AG08396 (cell line): ENCODE measurements around the gene TDP1.
"Not testable (repeated sequence)": the region's sequence is repeated elsewhere in the genome, so short reads cannot be mapped to it uniquely, and the experiment has no call there.

ENCODE experiments used
- DNase-seq: peaks from one replicate; pipeline ENCODE4 v3.0.0; 2012; ENCODE audit warnings: low spot score, mixed read lengths

The TDP1 gene

DNA sequence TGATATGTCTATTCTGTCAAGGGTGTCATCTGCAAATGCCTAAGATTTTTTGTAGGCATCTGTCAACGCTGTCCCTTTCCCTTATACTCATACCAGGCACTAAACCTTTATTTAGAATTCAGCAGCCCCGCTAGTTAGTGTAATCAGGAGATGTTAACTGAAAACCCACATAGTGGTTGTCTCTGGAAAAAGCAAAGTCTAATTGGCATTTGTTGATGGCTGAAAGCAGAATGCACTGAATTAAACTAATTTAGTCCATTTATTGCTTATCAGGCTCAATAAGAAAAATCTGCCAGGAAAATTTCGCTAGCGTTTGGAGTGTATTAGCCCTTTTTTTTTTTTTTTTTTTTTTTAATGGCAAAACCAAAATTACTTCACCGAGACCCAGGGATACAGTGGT, 34.5 kb downstream of the TDP1 start:
- DNase-seq, result no peak

DNA sequence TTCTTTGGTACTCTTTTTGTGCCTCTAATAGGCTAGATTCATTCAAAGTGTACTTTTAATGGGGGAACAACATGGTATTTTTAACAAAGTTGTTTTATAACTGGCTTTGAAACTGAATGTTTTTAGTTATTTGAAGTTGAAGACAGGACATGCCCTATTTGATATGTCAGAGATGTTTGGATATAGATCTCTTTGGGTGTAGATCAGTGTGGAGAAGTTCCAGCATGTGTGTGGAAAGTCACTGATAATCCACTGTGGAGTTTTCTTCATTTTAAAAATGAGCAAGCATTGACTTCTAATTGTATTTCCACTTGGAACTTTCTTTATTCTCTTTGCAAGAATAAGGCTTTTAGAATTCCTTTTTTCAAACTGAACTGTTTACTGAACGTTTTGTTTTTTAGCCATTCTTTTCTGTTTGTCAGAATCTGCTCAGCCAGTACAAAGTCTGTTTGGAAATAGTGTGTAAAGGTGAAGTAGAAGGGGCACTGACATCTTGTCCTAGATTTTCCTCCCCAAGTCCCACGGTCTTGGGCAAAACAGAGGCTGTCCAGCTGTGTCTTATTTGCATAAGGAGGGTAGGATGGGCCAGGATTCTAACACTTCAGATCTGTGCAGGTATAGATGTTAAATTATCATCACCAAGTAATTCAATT, 35.0 kb downstream of the TDP1 start:
- DNase-seq, result no peak

DNA sequence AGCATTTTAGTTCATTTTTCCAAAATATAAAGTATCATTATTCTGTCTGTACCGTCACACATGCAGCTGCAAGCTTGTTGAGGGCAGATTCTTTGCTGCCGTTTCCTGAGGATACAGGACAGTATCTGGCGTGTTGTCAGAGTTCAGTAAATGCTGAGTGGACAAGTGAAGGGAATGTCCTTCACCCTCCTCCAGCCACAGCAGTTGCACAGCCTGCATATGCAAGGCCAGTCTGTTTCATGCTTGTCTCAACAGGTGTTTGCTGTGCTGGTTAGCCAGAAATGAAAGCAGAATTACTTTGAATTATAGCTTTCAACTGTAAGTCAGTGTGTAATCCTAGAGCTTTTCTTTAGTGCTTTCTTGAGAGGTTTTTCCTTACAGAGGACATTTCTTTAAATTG, 36.5 kb downstream of the TDP1 start:
- DNase-seq, result no peak

DNA sequence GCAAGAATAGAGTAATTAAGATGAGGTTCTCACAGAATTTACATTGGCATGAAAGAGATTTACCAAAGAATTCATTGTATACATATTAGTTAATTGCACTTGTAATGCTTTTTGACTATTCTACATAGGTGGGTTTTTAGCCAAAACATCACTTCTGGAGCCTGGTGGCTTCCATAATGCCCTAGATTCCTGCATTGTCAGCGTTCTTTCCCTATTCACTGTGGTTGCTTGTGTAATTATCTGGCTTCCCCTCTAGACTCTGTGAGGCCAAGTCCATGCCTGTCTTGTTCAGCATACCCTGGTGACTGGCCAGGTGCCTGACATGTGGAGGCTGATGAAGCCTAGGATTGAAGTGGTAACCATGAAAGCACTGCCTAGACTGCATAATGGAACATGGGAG, 41.2 kb downstream of the TDP1 start:
- DNase-seq, result no peak

DNA sequence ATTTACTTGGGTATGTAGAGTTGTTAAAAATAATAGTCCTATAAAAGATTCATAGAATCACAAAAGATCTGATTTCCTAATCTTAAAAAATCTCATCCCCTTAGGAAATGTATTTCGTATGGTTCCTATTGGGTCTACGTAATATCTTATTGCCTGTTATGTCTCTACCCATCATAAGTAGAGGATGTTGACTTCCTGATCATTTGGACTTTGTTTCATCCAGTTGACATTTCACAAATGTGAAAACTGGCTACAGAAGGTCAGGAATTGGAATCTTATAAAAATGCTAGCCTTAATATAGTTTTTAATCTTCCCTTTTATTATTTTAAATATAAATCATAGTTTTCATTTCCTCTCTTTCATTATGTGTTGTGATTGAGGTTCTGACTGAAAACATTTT, 45.2 kb downstream of the TDP1 start:
- no peak for DNase-seq

DNA sequence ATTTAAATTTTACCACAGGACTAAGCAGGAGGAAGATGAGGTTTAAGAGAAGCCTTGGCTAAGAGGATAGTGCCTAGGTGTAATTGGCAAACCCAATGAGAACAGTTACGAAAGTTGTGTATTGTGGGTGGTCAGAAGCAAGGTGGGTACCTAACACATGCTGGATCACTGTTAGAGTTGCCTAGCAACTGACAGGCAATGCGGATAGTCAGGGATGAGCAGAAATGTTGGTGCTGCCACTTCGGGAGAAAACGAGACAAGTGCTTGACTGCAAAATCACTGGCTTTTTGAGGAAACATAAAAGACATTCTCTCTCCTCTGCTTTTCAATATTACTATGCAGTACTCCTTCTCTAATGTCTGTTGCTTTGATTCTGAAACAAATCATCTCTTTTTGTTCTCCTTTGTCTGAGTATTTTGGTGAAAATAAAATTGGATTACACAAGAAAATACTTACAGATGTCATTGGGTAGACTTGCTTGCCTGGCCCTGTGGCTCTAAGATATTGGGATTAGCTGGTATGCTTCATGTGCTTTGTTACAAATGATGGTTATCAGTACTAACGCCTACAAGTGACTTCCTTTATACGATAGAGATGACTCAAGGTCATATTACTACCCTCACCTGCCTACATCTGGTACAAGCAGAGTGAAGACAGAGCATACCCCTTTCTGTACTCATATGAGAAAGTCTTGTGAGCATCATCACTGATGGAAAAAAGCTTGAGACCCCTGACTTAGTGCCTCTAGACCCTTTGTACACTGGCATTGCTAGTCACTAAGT, 48.0 kb downstream of the TDP1 start:
- no peak for DNase-seq

DNA sequence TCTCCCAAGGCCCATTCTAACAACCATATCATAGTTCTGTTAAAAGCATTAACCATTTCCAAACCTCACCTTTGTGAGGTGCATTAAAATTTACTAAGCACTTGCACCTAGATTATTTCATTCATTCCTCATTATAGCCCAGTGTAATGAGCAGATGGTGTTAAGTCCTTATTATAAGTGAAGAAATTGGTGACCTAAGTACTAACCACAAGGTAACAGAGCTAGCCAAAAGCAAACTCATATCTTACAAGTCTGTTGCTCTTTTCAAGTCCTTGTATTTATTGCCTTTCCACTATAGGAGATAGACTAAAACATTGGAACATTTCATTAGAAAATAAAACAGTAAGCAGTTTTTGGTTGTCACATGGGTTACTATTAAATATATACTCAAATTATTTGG, 49.7 kb downstream of the TDP1 start:
- no peak for DNase-seq

DNA sequence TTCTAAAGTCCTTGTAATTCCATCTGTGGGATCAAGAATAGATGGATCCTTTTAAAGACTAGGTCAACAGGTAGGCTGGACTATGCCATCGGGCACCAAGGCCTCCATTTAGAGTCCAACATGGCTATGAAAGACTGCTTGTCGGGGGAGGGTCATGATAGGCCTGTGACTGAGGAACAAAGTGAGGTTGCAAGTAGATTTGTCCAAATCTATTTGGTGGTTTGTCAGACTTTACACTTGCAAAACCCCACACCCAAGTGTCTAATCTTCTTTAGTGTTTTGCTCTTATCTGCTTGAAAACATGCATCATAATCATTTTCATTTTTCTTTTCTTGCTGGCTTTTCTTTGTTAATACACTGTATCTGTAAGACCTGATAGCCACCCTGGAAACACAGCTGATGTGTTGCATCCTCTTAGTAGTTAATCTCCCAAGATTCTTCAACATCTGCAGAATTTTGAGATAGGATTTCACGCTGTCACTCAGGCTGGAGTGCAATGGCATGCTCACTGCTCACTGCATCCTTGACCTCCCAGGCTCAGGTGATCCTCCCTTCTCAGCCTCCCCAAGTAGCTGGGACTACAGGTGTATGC, 50.3 kb downstream of the TDP1 start:
- DNase-seq, result no peak

DNA sequence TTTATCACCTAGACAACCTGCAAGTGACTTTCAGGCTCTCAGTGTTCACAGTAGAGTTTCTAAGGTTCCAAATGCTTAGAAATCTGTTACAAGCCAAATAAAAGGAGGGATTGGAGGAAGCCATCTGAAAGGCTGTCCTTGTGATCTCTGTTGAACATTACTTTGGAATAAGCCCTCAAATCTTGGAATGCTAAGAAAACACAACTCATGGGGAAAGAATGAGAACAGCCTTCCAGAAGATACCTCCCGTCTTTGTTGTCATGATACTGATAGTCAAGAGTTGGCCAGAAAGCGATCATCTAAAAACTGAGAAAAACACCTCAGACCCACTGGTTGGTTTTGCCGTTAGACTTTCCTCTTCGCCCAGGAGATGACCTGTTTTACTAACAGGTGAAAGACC, 61.6 kb downstream of the TDP1 start:
- peak; percentile 24 for DNase-seq

DNA sequence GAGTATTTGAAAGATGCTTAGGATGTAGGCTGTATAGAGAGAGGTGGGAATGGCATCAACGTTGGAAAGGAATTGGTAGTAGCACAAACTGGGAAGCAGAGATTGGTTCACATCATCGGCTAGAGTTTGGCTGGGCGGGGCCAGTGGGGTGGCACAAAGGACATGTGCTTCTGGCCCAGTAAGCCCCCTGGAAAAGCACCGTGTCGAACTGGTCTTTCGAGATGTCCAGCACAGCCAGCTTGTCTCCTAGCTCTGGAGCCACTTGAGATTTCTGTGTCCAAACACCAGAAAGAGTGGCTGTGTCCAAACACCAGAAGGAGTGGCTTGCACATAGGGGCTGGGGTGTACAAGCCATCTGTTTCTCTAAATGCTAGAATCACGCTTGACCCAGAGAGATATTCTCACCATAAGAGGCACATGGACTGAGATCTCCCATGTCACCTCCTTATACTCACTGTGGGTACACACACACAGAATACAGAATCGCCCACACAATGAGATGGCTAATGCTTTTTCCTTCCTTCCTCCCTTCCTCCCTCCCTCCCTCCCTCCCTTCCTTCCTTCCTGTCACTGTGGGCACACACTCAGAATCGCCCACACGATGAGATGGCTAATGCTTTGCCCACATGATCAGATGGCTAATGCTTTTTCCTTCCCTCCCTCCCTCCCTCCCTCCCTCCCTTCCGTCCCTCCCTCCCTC, 64.2 kb downstream of the TDP1 start:
- DNase-seq, result no peak

DNA sequence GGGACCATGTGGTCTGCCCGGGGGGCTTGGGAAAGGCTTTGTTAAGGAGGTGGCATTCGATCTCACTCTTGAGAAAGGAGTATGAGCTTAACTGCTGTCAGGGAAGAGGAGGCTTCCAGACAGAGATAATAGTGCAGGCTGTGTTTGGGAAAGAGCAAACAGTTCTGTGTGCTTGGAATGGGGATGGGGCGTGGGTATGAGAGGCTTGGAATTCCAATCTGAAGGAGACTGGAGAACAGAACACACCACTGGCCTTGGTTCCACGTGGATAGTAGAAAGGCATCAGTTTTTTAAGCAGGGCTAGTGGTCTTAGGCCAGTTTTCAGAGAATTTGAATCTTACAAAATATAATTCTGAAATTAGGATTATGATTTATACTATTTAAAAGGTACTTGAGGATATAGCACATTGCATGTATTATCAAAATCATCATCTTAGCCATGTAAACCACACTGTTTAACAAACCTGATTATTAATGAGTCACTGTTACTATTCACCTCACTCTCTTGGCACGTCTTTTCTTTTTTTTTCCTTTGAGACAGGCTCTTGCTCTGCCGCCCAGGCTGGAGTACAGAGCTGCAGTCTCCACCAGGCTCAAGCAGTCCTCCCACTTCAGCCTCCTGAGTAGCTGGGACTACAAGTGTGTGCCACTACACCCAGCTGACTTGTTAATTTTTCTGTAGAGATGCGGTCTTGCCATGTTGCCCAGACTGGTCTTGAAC, 67.6 kb downstream of the TDP1 start:
- DNase-seq, result no peak

DNA sequence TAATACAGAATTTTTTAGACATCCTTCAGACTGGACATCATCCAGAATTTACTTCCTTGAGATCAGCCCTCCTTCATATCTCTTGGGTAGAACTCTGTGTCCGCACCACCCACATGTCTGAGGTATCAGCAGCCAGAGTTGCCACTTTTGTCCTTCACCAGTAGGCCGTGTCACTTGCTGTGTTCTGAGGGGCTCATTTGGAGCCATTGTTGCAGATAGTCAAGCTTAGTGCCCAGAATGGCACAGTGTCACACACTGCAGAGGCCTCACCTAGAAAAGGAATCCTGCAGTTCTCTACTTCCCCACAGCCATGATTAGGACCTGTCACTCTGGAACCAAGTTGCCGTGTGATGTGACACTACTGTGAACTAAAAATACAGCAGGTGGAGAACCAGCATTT, 69.2 kb downstream of the TDP1 start:
- no peak for DNase-seq

DNA sequence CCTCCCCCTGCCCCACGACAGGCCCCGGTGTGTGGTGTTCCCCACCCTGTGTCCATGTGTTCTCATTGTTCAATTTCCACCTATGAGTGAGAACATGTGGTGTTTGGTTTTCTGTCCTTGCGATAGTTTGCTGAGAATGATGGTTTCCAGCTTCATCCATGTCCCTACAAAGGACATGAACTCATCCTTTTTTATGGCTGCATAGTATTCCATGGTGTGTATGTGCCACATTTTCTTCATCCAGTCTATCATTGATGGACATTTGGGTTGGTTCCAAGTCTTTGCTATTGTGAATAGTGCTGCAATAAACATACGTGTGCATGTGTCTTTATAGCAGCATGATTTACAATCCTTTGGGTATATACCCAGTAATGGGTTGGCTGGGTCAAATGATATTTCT, 70.9 kb downstream of the TDP1 start:
- DNase-seq, result not testable (repeated sequence)

DNA sequence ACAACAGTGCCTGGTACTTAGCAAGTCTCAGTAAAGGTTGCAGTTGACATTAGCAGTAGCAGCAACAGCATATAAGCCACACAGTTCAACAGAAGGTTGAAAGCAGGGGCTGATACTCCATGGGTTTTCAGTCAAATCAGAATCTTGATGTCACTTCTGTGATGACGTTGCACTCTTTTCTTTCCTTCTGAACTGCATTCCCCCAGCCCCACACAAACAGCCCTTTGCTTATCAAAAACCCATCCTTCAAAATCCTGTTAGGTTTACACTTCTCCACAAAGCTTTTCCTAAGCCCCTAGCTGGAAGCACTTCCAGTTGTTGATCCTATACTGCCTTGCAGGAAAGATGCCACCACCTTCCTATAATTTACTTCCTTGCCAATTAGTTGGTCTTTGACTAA, 72.1 kb downstream of the TDP1 start:
- DNase-seq, result no peak

DNA sequence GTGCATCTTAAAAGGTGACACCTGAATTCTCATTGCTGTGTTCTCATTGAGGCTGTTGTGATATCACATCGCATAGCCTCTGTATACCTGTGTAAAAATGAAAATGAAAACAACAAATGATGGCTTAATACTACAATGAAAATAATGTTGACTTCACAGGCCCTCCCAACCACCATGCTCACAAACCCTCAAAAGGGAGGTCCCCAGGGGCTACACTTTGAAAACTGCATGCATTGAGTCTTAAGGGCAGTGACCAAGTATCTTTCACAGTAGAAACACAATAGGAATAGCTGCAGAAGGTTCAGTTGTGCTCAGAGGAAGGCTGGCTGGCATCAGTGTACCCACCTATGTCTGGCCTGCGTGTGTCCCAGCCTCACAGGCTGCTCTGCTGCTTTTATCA, 78.4 kb downstream of the TDP1 start:
- DNase-seq, result no peak

DNA sequence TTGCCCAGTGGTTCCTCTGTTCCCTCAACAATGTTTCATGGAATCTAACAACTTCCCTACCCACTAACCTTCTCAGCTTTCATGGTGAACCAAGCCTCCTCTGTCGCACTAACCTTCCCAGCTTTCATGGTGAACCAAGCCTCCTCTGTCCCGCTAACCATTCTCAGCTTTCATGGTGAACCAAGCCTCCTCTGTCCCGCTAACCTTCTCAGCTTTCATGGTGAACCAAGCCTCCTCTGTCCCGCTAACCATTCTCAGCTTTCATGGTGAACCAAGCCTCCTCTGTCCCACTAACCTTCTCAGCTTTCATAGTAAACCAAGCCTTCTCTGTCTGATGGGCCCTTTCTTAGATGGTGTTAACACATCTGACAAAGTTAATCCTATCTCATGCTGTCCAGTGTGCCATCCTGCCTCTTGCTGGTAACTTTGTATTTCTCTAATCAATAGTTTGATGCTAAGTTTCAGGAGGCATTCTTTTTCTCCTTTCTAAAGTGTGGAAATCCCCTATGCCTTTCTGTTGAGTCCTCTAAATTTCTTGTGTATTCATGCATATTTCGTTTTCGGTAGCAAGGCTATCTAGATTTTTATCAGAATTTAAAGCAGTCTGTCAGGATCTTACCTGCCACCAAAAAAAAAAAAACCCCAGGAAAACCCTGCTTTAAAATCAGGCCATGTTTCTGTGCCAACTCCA, 79.3 kb downstream of the TDP1 start:
- DNase-seq, result no peak

DNA sequence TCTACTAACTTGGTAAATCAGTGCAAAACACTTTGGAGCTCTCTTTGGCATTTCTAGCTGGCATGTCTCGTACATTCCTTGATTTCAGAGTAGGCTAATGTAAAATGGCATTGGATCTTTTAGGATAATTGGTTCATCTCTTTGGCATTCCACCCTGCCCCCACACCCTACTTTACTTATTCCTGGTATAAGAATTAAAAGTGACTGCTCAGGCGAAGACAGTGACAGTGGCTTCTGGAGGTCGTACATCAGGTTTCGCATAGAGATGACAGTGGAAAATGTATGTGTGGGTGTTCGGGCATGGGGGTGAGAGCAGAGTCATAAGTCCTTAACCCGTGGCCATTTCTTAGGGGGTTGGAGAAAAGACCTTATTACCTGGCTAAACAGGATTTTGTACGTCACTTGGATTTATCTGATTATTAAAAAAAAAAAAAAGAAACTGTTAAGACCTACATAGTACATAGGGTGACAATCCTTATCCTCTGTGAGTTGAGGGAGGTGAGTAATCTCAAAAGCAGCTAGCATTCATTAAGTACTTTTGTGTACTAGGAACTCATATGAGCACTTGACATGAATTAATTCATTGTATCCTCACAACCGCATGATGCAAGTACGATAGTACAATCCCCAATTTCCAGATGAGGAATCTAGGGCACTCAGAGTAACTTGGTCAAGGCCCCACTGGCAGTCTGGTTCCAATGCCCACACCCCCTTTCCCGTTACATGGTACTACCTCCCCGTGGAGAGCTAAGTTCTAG, 83.7 kb downstream of the TDP1 start:
- no peak for DNase-seq

DNA sequence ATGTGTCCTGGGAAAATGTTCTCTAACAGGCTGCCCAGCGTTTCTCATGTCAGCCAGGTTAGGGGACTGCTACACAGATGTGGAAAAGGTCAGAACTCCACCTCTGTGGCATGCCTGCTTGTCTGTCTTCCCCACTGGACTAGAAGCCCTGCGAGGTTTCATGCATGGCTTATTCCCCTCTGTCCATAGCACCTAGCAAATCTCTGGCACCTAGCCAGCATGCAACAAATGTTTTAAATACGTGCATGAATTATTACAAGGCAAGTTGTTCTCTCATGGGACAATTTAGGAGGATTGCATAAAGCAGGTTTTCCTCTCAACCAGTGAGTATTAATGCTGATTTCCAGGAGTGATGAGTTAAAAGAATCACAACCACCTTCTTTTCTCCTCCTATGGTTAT, 84.7 kb downstream of the TDP1 start:
- DNase-seq, result no peak

DNA sequence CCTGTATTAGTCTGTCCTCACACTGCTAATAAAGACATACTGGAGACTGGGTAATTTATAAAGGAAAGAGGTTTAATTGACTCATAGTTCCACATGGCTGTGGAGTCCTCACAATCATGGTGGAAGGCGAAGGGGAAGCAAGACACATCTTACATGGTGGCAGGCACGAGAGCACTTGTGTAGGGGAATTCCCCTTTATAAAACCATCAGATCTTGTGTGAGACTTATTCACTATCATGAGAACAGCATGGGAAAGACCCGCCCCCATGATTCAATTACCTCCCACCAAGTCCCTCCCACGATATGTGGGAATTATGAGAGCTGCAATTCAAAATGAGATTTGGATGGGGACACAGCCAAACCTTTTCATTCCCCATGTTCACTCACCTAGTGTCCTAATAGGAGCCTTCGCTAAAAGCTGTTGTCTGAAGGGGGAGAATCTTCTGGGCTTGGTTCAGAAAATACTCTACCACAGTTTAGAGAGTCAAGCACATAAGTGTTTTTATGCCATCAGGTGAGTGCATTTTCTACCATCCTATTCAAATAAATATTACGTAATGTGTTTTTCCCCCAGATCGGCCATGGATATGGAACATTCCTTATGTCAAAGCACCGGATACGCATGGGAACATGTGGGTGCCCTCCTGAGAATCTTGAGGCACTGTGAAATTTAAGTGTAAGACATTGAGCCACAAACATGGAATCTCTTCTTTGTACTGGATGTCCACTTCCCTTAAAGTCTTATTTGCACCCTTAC, 86.9 kb downstream of the TDP1 start:
- DNase-seq, result no peak

DNA sequence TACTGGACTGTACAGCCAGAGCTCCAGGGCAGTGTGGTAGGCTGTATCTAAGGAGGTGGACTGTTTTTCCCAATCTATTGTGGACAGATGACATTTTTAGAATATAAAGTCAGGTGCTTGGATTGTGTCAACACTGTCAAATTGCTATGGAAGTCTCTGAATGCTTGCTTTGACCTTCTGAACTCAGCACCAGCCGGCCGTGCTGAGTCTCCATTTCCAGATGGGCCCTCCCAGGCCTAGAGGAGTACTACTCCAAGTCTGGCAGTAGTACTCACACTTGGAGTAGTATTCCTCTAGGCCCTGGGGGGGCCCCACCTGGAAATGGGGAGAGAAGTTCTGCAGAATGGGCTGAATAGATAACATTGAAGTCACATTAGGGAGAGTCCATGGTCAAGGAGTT, 89.9 kb downstream of the TDP1 start:
- DNase-seq, result no peak
